Left kidney (tissue), 8 donors: ENCODE data around the gene MINK1. TPM values are rescaled to one million over a fixed set of nuclear protein-coding genes. Genes with fewer than 3 reads are reported as not detected.

Source experiments
- DNase-seq: peaks from one replicate; pipeline ENCODE4 v3.0.0-alpha.2; 2013
- long read RNA-seq, 8 donors: transcript quantifications; one replicate each; lab custom pipeline, GENCODE V29; 2026
- polyA plus RNA-seq: library from polyadenylated mRNA; unstranded; fragments of 120-200 nt; gene quantifications from one replicate; pipeline ENCODE4 v1.2.1, GENCODE V29; 2013; ENCODE audit not compliant: insufficient read length

The MINK1 gene
- 69.7 TPM for polyA plus RNA-seq
- long read RNA-seq, donor 1, partial matches to known transcripts, result 5 of 6 reads
- long read RNA-seq, donor 1, other reads (novel, unspliced or antisense), result 0 of 6 reads
- long read RNA-seq, donor 2, full-length matches to known transcripts, result 2 of 7 reads
- long read RNA-seq, donor 2, partial matches to known transcripts, result 5 of 7 reads
- long read RNA-seq, donor 2, other reads (novel, unspliced or antisense), result 0 of 7 reads
- long read RNA-seq, donor 3, partial matches to known transcripts, result 5 of 5 reads
- long read RNA-seq, donor 3, other reads (novel, unspliced or antisense), result 0 of 5 reads
- long read RNA-seq, donor 4, result 0 reads
- long read RNA-seq, donor 5, full-length matches to known transcripts, result 4 of 16 reads
- long read RNA-seq, donor 5, partial matches to known transcripts, result 12 of 16 reads
- long read RNA-seq, donor 5, other reads (novel, unspliced or antisense), result 0 of 16 reads
- long read RNA-seq, donor 6, full-length matches to known transcripts, result 2 of 2 reads
- long read RNA-seq, donor 6, partial matches to known transcripts, result 0 of 2 reads
- long read RNA-seq, donor 6, other reads (novel, unspliced or antisense), result 0 of 2 reads
- long read RNA-seq, donor 7, full-length matches to known transcripts, result 2 of 19 reads
- long read RNA-seq, donor 7, partial matches to known transcripts, result 17 of 19 reads
- long read RNA-seq, donor 7, other reads (novel, unspliced or antisense), result 0 of 19 reads
- long read RNA-seq, donor 8, result 0 reads

DNA sequence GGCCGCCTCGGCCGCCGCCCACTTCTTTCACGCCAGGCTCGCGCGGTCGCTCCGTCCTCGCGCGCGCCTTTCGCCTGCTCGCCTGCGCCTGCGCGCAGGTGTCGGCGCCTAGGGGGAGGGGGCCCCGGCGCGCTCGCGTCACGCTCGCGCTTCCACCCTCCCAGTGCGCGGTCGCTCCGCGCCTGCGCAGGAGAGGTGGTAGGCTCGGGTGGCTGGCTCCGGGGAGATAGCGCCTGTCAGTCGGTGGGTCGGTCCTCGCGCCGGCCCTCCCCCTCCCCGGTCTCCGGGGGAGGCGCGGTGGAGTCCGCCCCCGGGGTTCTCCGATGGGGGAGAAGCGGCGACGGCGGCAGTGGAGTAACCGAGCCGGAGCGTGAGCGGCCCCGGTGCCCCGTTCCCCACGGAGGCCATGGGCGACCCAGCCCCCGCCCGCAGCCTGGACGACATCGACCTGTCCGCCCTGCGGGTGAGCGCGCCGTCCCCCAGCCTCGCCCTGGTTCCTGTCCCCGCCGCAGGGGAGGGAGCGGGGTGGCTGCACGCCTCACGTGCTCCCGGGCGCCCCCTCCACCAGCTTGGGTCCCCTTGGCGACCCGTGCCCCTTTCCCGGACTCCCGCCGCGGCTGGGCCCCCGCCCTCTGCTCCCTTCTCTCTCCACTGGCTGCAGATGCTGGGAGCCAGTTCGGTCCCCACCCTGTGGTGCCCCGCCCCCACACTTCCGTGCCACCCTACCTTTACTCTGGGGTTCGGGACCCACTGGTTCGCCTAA is at the start of gene MINK1:
Gene MINK1, plus strand, starts transcription at position 163 of the 763 bp plus-strand sequence. Its CDS starts 244 bp downstream, at position 407.
- peak; percentile 93 for DNase-seq

GRCh38 chr17:4785311-4786105 is 47.6 kb upstream of the MINK1 start:
- DNase-seq, result no peak

DNA sequence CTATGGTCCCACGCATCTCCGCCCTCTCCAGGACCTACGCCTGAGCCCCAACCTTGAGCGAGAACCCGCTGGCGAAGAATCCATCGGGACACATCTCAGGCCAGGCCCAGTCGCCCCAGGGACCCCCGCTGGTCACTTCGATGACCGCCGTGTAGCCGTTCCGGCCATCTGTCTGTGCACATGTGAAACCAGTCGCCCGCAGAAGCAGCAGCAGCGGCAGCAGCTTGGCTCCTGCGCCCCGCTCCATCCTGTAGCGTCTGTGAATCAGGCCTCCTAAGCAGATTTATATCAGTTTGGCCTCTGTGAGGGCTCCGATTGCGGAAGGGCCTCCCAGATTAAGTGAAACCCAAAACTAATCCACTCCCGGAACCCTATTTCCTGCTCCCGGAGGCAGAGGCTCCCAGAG is 47.0 kb upstream of the MINK1 start, which contains the start of gene VMO1:
Gene VMO1, minus strand, starts transcription at position 259 of the 406 bp plus-strand sequence. Its CDS starts 12 bp downstream, at position 247.
- DNase-seq, result no peak

DNA sequence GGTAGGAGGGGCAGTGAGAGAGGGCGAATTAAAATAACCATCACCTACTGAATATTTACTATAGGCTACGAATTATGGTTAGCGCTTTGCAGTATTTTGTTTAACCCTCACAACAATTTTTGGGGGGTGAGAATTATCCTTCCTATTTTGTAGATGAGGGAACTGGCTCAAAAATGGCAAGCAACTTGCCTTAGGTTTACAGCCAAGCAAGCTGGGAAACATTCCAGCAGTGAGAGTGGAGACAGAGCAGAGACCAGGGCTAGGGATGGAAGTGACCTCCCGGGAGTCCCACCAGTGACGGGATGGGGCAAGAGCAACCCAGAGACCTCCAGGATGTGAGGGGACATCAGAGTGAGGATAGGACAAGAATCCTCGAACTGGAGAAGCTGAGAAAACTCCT is 46.6 kb upstream of the MINK1 start:
- no peak for DNase-seq

- no peak for DNase-seq
Observed at GRCh38 chr17:4788159-4788806, 44.9 kb upstream of the MINK1 start.

GRCh38 chr17:4788807-4789700 is 44.1 kb upstream of the MINK1 start, which contains the start of gene GLTPD2:
TSS of gene GLTPD2 (plus strand) at chr17:4788964. CDS start at chr17:4789012, 48 bp downstream.
- no peak for DNase-seq

DNA sequence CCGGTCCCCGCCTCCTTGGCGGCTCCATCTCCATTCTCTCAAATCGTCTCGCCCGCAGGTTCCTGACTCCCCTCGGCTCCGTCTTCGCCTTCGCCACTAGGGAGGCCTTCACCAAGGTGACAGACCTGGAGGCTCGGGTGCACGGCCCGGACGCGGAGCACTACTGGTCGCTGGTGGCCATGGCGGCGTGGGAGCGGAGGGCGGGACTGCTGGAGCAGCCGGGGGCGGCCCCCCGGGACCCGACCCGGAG is 43.5 kb upstream of the MINK1 start:
- DNase-seq, result no peak

GRCh38 chr17:4789951-4790704 is 43.0 kb upstream of the MINK1 start:
- DNase-seq, result peak; percentile 78

GRCh38 chr17:4790705-4791088 is 42.4 kb upstream of the MINK1 start:
- DNase-seq, result no peak

- no peak for DNase-seq
Observed at GRCh38 chr17:4795168-4795567, 38.0 kb upstream of the MINK1 start.

GRCh38 chr17:4796552-4796920 is 36.6 kb upstream of the MINK1 start:
- no peak for DNase-seq

- DNase-seq, result no peak
Observed at GRCh38 chr17:4800462-4801196, 32.5 kb upstream of the MINK1 start.

DNA sequence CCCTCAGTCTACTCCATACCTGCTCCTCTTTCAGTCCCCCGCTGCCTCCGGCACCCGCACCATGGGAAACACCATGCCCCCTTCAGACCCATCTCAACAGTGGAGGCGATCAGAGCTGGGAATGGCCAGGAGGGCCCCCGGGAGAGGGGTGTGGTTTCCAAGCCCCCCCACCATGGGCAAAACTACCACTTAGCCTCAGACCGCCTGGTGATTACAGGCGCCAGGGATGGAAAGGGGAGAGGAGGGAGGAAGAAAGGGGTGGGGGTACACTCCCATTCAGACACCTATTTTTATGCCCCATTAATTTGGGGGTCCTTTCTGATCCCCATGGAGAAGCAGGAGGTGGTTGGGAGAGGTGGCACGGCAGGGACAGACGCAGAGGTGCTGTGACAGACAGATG is 30.9 kb upstream of the MINK1 start, which contains the start of gene C17orf114:
Gene C17orf114, minus strand, starts transcription at position 101 of the 400 bp plus-strand sequence.
- no peak for DNase-seq

DNA sequence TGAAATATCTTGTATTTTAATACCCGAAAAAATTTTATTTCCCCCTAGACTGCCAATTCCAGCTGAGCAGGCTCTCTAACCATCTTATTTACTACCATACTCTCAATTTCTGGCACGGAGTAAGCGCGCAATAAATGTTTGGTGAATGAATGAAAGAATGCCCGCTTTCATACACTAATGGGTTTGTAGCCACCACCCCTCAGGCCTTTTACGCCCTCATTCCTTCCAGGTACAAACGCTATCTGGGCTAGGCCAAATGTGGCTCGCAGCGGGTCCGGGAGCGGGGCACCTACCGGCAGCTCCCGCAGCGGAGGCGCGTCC is 26.7 kb upstream of the MINK1 start:
- no peak for DNase-seq

GRCh38 chr17:4806777-4807604 is 26.1 kb upstream of the MINK1 start, which contains the start of gene PLD2:
TSS of gene PLD2 (plus strand) at chr17:4807152. CDS start at chr17:4807773, 621 bp downstream.
- DNase-seq, result peak; percentile 83

DNA sequence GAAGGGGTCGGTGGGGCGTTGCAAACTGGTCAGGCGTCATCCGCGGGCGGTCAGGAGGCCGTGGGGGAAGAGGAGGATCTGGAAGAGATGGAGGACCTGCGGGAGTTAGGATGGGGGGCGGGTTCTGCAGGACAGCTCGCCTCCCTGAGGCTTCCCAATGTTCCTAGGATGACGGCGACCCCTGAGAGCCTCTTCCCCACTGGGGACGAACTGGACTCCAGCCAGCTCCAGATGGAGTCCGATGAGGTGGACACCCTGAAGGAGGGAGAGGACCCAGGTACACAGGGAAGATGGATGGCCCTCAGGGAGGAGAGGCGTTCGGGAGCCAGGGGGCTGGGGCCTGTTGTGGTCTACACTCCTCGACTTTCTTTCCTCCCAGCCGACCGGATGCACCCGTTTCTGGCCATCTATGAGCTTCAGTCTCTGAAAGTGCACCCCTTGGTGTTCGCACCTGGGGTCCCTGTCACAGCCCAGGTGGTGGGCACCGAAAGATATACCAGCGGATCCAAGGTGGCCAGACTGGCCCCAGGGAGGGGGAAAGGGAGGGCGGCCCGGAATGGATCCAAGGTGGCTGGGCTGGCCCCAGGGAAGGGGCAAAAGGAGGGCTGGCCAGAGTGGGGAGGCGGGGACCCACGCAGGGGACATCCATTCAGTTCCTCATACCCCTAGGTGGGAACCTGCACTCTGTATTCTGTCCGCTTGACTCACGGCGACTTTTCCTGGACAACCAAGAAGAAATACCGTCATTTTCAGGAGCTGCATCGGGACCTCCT is 25.3 kb upstream of the MINK1 start:
- no peak for DNase-seq

- DNase-seq, result no peak
Observed at GRCh38 chr17:4808378-4808767, 24.8 kb upstream of the MINK1 start.
